Measurements from ENCODE around the gene METTL25B. TPM values are rescaled to one million over a fixed set of nuclear protein-coding genes. Genes with fewer than 3 reads are reported as not detected.

The METTL25B gene
- total and polyA plus RNA-seq, 2 experiments from 2014 or later = 18.3 to 21.1 TPM

- H3K27ac ChIP-seq (ENCODE audit: low read depth) = peak overlapping the region; percentile 100
- ATAC-seq (peak; percentile 60), DNase-seq (ENCODE audit: low spot score) (peak; percentile 94)
- TF ChIP-seq, protein P1, sequence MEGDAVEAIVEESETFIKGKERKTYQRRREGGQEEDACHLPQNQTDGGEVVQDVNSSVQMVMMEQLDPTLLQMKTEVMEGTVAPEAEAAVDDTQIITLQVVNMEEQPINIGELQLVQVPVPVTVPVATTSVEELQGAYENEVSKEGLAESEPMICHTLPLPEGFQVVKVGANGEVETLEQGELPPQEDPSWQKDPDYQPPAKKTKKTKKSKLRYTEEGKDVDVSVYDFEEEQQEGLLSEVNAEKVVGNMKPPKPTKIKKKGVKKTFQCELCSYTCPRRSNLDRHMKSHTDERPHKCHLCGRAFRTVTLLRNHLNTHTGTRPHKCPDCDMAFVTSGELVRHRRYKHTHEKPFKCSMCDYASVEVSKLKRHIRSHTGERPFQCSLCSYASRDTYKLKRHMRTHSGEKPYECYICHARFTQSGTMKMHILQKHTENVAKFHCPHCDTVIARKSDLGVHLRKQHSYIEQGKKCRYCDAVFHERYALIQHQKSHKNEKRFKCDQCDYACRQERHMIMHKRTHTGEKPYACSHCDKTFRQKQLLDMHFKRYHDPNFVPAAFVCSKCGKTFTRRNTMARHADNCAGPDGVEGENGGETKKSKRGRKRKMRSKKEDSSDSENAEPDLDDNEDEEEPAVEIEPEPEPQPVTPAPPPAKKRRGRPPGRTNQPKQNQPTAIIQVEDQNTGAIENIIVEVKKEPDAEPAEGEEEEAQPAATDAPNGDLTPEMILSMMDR (conservative IDR thresholded peaks at IDR 0.05; ENCODE audit: low read depth in 2 of 2) = peak; percentile 29 to 54
- TF ChIP-seq EZH2 (IDR thresholded peaks at IDR 0.05; ENCODE audit: low read depth, unreplicated experiment) (no peak), ZNF331 (CRISPR knock-in tag; IDR thresholded peaks at IDR 0.05; ENCODE audit: low read depth) (no peak), EZH2phosphoT487 (IDR thresholded peaks at IDR 0.05; ENCODE audit: unreplicated experiment) (no peak), STAT1 (IDR thresholded peaks at IDR 0.05; ENCODE audit: unreplicated experiment) (no peak), ZNF114 (CRISPR knock-in tag; IDR thresholded peaks at IDR 0.05) (no peak), CREB1 (CRISPR knock-in tag; IDR thresholded peaks at IDR 0.05; ENCODE audit: low read depth) (peak; percentile 28; the same call in 1 of the 2 replicates), POLR2AphosphoS5 (IDR thresholded peaks at IDR 0.05; ENCODE audit: low read depth) (peak; percentile 65), NANOG (IDR thresholded peaks at IDR 0.05; ENCODE audit: borderline replicate concordance) (no peak), JUNB (IDR thresholded peaks at IDR 0.05; ENCODE audit: unreplicated experiment) (no peak)
- TF ChIP-seq, protein P2, sequence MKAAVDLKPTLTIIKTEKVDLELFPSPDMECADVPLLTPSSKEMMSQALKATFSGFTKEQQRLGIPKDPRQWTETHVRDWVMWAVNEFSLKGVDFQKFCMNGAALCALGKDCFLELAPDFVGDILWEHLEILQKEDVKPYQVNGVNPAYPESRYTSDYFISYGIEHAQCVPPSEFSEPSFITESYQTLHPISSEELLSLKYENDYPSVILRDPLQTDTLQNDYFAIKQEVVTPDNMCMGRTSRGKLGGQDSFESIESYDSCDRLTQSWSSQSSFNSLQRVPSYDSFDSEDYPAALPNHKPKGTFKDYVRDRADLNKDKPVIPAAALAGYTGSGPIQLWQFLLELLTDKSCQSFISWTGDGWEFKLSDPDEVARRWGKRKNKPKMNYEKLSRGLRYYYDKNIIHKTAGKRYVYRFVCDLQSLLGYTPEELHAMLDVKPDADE (IDR thresholded peaks at IDR 0.05) = peak; percentile 79
- Mint-ChIP-seq H3K36me3 (ENCODE audit: low read depth) (peaks cover 58% of the 10 kb centered on the region), H3K4me3 (peak overlapping the region; percentile 89), H3K27me3 (ENCODE audit: insufficient read depth, low read depth, poor library complexity) (peaks cover 25% of the 10 kb centered on the region), H3K27ac (peak overlapping the region; percentile 100), H3K4me1 (peaks cover 60% of the 10 kb centered on the region), H3K9me3 (no peaks in the 10 kb centered on the region; the same call in 1 of the 3 replicates)
- peak overlapping the region; percentile 100 for H3K4me2 ChIP-seq
- H3K4me3 ChIP-seq = peak overlapping the region; percentile 88
- H3K4me1 ChIP-seq (ENCODE audit: insufficient read depth) = peaks cover 57% of the 10 kb centered on the region
- H3K9me2 ChIP-seq (ENCODE audit: insufficient read depth) = no peaks in the 10 kb centered on the region
- peaks cover 16% of the 10 kb centered on the region for H4K20me1 ChIP-seq (replicated peaks; ENCODE audit: insufficient read depth)
- no peak overlapping the region for H2AFZ ChIP-seq
- H3K36me3 ChIP-seq (ENCODE audit: insufficient read depth) = peaks cover 5% of the 10 kb centered on the region; the same call in 1 of the 2 replicates
- peaks cover 62% of the 10 kb centered on the region for H3K79me2 ChIP-seq (replicated peaks; ENCODE audit: insufficient read depth)
- H3F3A ChIP-seq (replicated peaks; ENCODE audit: low read depth) = peaks cover 40% of the 10 kb centered on the region
- H3K27me3 ChIP-seq (ENCODE audit: insufficient read depth) = no peaks in the 10 kb centered on the region
Measured at GRCh38 chr1:156746728-156747631, 18.7 kb downstream of the METTL25B start.

All from GM23338 (cell line).